ENCODE results near the gene PDK2. TPM values are rescaled to one million over a fixed set of nuclear protein-coding genes. Genes with fewer than 3 reads are reported as not detected.

The PDK2 gene
- total and polyA plus RNA-seq, 12 donors, result 88.1 to 337 (median 225) TPM

DNA sequence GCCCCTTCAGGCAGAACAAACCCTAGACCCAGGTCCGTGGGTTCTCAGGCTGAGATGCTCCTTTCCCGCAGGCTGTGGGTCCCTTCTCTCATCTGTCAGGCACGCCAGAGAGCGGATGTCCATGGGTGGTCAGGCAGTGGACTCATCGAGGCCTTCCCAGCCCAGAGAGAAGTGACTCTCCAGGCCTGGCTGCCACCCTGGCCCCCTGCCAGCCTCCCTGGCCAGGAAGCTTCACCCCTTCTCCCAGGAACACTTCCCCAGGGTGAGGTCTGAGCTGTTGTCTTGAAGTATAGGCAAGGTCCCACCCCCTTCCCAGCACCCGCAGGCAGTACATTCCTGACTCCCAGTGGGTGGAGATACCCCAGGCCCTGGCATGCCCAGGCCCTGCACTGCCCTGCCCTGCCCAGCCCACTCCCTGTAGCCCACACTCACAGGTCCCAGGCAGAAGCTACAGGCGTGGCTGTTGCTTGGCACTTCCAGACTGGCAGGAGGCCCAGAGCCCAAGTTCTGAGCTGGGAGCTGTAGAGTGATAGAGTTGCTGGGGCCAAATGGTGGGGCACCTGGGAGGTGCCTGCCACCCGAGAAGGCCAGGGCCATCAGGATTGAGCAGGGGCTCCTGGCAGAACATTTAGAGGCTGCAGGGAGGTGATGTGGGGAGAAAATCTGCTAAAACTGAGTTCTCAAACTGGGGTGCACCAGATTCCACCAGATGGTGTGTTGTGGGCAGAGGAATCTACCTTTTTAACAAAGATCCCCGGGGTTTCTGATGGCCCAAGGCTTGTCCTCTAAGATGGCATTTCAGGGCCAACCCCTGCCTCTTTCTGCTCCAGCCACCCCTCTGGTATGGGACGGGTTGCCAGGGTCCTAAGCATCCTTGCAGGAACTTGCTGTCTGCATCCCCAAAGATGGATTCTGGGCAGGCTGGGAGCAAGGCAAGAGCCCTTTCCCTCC, 32.6 kb upstream of the PDK2 start:
- H3K4me3 ChIP-seq, result peak overlapping the region in 8 of 10 donors; percentile 11 to 37 (median 22)
- 57 to 59% methylated on average over 10 of the region's 10 CpGs for WGBS, 2 donors
- peak; percentile 83 to 85 for DNase-seq
- H3K36me3 ChIP-seq, result peaks cover 0 to 6% (median 0%) of the 10 kb centered on the region in 9 donors
- H3K4me1 ChIP-seq, result peaks cover 57 to 100% (median 87%) of the 10 kb centered on the region in 9 donors
- H3K9me3 ChIP-seq, result no peaks in the 10 kb centered on the region
- peak overlapping the region; percentile 72 to 97 (median 90) for H3K27ac ChIP-seq
- H3K27me3 ChIP-seq, result no peaks in the 10 kb centered on the region
- TF ChIP-seq, protein P1, sequence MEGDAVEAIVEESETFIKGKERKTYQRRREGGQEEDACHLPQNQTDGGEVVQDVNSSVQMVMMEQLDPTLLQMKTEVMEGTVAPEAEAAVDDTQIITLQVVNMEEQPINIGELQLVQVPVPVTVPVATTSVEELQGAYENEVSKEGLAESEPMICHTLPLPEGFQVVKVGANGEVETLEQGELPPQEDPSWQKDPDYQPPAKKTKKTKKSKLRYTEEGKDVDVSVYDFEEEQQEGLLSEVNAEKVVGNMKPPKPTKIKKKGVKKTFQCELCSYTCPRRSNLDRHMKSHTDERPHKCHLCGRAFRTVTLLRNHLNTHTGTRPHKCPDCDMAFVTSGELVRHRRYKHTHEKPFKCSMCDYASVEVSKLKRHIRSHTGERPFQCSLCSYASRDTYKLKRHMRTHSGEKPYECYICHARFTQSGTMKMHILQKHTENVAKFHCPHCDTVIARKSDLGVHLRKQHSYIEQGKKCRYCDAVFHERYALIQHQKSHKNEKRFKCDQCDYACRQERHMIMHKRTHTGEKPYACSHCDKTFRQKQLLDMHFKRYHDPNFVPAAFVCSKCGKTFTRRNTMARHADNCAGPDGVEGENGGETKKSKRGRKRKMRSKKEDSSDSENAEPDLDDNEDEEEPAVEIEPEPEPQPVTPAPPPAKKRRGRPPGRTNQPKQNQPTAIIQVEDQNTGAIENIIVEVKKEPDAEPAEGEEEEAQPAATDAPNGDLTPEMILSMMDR (IDR thresholded peaks at IDR 0.05), result no peak
- intact Hi-C loops (cut with DNase I), result no loop called here
- ATAC-seq, result peak; percentile 63 to 85 (median 76)

DNA sequence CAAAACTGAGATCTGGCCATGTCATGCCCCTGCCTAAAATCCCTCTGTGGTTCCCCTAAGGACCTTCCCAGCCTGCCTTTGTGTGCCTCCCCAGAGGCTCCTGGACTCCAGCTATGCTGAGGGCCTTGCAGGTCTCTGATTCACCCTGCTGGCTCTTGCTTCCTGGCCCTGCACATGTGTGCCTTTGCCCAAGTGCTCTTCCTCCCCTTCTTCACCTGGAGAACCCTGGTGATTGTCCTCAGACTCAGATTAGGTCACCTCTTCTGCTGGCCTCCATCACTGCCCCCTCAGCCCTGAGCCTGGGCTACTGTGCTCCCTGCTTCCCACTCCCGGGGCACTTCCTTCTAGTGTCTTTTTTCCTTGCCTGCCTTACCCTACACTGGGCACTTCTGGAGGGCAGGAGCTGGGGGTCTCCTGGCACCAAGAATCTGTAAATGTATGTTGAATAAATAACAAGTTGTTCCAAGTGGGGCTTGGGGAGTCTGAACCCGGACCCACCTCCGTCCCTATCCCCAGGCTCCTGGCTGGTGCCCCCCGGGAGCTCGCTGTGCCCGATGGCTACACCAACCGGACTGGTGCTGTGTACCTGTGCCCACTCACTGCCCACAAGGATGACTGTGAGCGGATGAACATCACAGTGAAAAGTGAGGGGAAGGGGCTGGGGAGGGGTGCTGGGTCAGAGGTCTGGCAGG, 31.4 kb upstream of the PDK2 start:
- no peaks in the 10 kb centered on the region for H3K27me3 ChIP-seq
- H3K9me3 ChIP-seq, result no peaks in the 10 kb centered on the region
- 92 to 94% methylated on average over 8 of the region's 8 CpGs for WGBS, 2 donors
- TF ChIP-seq, protein P1 (IDR thresholded peaks at IDR 0.05), result no peak
- ATAC-seq, result no peak
- intact Hi-C loops (cut with DNase I), result no loop called here
- peak overlapping the region in 9 of 10 donors; percentile 82 to 97 (median 91) for H3K27ac ChIP-seq
- peaks cover 0 to 17% (median 0%) of the 10 kb centered on the region in 9 donors for H3K36me3 ChIP-seq
- peaks cover 52 to 91% (median 79%) of the 10 kb centered on the region in 9 donors for H3K4me1 ChIP-seq
- no peak overlapping the region for H3K4me3 ChIP-seq
- no peak for DNase-seq

DNA sequence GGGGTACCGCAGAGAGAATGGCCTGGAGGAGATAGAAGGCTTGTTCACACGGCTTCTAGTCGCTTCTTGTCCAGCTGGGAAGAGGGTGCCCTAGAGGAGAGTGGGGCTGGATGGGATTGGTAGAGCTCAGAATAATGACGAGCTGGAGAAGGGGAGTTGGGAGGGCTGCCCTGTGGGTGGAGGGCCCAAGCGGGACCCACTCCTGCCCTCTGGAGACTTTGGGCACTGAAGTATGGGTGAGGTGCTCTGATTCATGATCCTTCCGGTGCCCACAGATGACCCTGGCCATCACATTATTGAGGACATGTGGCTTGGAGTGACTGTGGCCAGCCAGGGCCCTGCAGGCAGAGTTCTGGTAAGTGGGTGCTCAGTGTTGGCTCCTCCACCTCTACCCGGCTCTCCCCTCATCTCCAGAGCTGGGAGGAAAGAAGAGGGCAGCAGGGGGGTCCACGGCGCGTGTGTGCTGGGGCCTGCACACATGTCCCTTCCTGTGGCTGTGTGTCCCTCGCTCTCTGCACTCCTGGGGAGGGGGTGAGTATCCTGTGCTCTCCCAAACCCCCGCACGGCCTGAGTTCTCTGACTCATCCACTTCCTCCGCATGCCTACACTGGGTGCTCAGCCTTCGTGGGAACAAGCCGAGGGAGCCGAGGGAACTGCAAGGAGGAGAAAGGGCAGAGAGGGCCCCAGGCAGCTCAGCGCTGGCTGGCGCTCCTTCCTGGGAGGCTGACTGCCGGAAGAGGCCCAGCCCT, 30.7 kb upstream of the PDK2 start:
- 51 to 53% methylated on average over 20 of the region's 20 CpGs for WGBS, 2 donors
- no peaks in the 10 kb centered on the region for H3K9me3 ChIP-seq
- H3K4me3 ChIP-seq, result no peak overlapping the region
- TF ChIP-seq, protein P1 (IDR thresholded peaks at IDR 0.05), result no peak
- intact Hi-C loops (cut with DNase I), result no loop called here
- peak overlapping the region; percentile 35 to 97 (median 90) for H3K27ac ChIP-seq
- H3K27me3 ChIP-seq, result no peaks in the 10 kb centered on the region
- DNase-seq (peak in 1 of 2 donors; percentile 51), ATAC-seq (peak in 7 of 8 donors; percentile 1 to 41 (median 10))
- H3K36me3 ChIP-seq, result peaks cover 0 to 24% (median 5%) of the 10 kb centered on the region in 9 donors
- H3K4me1 ChIP-seq, result peaks cover 46 to 84% (median 72%) of the 10 kb centered on the region in 9 donors

DNA sequence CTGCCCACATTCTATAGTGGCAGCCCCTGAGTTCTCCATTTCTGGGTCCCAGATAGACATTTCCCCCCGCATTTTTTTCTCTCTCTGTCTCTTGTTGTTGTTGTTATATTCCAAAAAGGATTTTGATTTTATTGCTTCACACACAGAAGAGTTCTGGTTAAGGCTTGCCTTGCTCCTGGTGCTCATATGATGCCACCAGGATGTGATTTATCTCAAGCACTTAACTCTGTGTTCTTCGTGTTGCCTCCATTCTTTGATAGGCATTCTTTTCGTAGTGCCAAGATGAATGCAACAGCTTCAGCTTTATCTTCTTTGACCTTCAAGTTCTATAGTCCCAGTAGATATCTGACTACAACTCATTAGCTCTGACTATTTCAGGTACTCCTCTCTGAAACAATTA, 30.1 kb upstream of the PDK2 start:
- Histone ChIP-seq H3K36me3 (peaks cover 0 to 30% (median 10%) of the 10 kb centered on the region in 9 donors), H3K27me3 (no peaks in the 10 kb centered on the region), H3K4me1 (peaks cover 40 to 78% (median 66%) of the 10 kb centered on the region in 9 donors), H3K27ac (peak overlapping the region; percentile 35 to 97 (median 90)), H3K4me3 (no peak overlapping the region), H3K9me3 (no peaks in the 10 kb centered on the region)
- ATAC-seq, result no peak
- TF ChIP-seq, protein P1 (IDR thresholded peaks at IDR 0.05), result no peak
- 39 to 54% methylated on average over 3 of the region's 3 CpGs for WGBS, 2 donors
- no peak for DNase-seq
- intact Hi-C loops (cut with DNase I), result no loop called here

All from heart right ventricle (tissue), 16 donors.